GM03348 (cell line): Measurements from ENCODE around the gene EPHB6.

Experiments
- DNase-seq: peaks from one replicate; pipeline ENCODE4 v3.0.0; 2012; ENCODE audit warnings: low spot score

The EPHB6 gene

GRCh38 chr7:142876991-142877910 is 22.4 kb downstream of the EPHB6 start:
- no peak for DNase-seq

- DNase-seq: no peak
These were observed 23.4 kb downstream of the EPHB6 start for GRCh38 chr7:142878315-142878714.

- DNase-seq: no peak
These were observed 24.2 kb downstream of the EPHB6 start for GRCh38 chr7:142879060-142879459.

GRCh38 chr7:142880876-142881505 is 26.1 kb downstream of the EPHB6 start:
- DNase-seq: peak; percentile 43

- no peak for DNase-seq
These were observed 26.9 kb downstream of the EPHB6 start for GRCh38 chr7:142881586-142882337.

GRCh38 chr7:142882338-142882678 is 27.4 kb downstream of the EPHB6 start:
- DNase-seq: no peak

GRCh38 chr7:142883145-142883544 is 28.3 kb downstream of the EPHB6 start:
- no peak for DNase-seq

GRCh38 chr7:142883571-142884285 is 28.9 kb downstream of the EPHB6 start:
- no peak for DNase-seq

- no peak for DNase-seq
These were observed 29.4 kb downstream of the EPHB6 start for GRCh38 chr7:142884286-142884640.

GRCh38 chr7:142885311-142886230 is 30.7 kb downstream of the EPHB6 start, which contains the start of gene TRPV6:
TRPV6 (minus strand) TSS chr7:142885745.
- no peak for DNase-seq

- no peak for DNase-seq
These were observed 32.0 kb downstream of the EPHB6 start for GRCh38 chr7:142886866-142887265.

- no peak for DNase-seq
These were observed 32.6 kb downstream of the EPHB6 start for GRCh38 chr7:142887282-142888015.

- no peak for DNase-seq
These were observed 34.9 kb downstream of the EPHB6 start for GRCh38 chr7:142889816-142890215.

GRCh38 chr7:142890874-142891485 is 36.1 kb downstream of the EPHB6 start:
- no peak for DNase-seq

- DNase-seq: no peak
These were observed 36.7 kb downstream of the EPHB6 start for GRCh38 chr7:142891490-142892082.

GRCh38 chr7:142892951-142893350 is 38.1 kb downstream of the EPHB6 start:
- DNase-seq: no peak

GRCh38 chr7:142894112-142894984 is 39.5 kb downstream of the EPHB6 start:
- no peak for DNase-seq

- no peak for DNase-seq
These were observed 40.2 kb downstream of the EPHB6 start for GRCh38 chr7:142894985-142895593.
